Measurements from ENCODE around the gene CIDEB.

DNA sequence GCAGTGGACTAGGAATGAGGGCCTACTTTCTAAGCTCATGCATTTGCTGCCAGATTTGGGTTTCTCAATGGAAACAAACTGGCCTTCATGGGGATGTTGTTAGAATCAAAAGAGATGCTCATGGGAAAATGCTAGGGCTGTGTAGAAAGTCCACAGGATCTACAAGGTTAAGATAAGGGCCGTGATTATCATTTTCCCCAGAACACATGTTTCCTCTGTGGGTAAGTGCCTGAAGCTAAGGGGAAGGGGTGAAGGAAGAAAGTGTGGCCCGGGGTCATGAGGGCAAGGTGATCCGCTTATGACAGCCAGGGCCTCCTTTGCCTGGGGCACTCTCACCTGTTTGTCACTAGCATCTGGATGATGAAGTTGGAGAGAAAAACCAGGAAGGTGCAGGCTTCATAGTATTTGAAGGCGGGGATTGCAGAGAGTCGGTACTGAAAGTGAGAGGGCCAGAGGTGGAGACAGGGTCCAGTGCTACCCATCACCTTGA lies 17.3 kb upstream of the CIDEB start:
- TF ChIP-seq, protein P1, sequence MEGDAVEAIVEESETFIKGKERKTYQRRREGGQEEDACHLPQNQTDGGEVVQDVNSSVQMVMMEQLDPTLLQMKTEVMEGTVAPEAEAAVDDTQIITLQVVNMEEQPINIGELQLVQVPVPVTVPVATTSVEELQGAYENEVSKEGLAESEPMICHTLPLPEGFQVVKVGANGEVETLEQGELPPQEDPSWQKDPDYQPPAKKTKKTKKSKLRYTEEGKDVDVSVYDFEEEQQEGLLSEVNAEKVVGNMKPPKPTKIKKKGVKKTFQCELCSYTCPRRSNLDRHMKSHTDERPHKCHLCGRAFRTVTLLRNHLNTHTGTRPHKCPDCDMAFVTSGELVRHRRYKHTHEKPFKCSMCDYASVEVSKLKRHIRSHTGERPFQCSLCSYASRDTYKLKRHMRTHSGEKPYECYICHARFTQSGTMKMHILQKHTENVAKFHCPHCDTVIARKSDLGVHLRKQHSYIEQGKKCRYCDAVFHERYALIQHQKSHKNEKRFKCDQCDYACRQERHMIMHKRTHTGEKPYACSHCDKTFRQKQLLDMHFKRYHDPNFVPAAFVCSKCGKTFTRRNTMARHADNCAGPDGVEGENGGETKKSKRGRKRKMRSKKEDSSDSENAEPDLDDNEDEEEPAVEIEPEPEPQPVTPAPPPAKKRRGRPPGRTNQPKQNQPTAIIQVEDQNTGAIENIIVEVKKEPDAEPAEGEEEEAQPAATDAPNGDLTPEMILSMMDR (IDR thresholded peaks at IDR 0.05; ENCODE audit: insufficient read depth, low read length, poor library complexity, severe bottlenecking) = no peak
- no peak for TF ChIP-seq EZH2phosphoT487 (conservative IDR thresholded peaks at IDR 0.05; ENCODE audit: low read length)
